GM12891 (cell line): Measurements from ENCODE around the gene AFF3. TPM values are rescaled to one million over a fixed set of nuclear protein-coding genes. Genes with fewer than 3 reads are reported as not detected.

Source experiments
- DNase-seq: peaks from one replicate; pipeline ENCODE4 v3.0.0; 2011; ENCODE audit warnings: low spot score; ENCODE audit not compliant: insufficient read length
- FAIRE-seq: peaks from 2 replicates; lab custom pipeline; 2011; peaks lifted over from hg19 to GRCh38; lab: Jason Lieb, UNC
- PAX5 ChIP-seq: IDR thresholded peaks from 2 replicates; pipeline ENCODE4 v1.6.1; 2011; ENCODE audit warnings: low read length, moderate library complexity, mild to moderate bottlenecking; ENCODE audit not compliant: insufficient read depth, severe bottlenecking
- POLR2A ChIP-seq: IDR thresholded peaks from 2 replicates; pipeline ENCODE4 v1.6.1; 2011; ENCODE audit warnings: low read depth, low read length, control low read depth
- POLR2AphosphoS5 ChIP-seq: IDR thresholded peaks from 2 replicates; pipeline ENCODE4 v1.6.1; 2011; ENCODE audit warnings: low read depth, low read length, control low read depth
- POU2F2 ChIP-seq: IDR thresholded peaks from 2 replicates; pipeline ENCODE4 v1.6.1; 2011; ENCODE audit warnings: low read depth, mild to moderate bottlenecking, control low read depth, low read length, moderate library complexity
- SPI1 ChIP-seq: IDR thresholded peaks from 2 replicates; pipeline ENCODE4 v1.6.1; 2011; ENCODE audit warnings: low read depth, low read length, control low read depth
- TAF1 ChIP-seq: IDR thresholded peaks from 2 replicates; pipeline ENCODE4 v1.6.1; 2011; ENCODE audit warnings: low read depth, low read length, control low read depth
- polyA plus RNA-seq: library from polyadenylated mRNA; unstranded; fragments of >200 nt; gene quantifications from one replicate; pipeline ENCODE4 v1.2.1, GENCODE V29; 2012; ENCODE audit warnings: low read depth, missing spikeins, inconsistent platforms; ENCODE audit not compliant: missing spikeins

Gene AFF3
- polyA plus RNA-seq: 5.9 TPM

- peak; percentile 99 for TF ChIP-seq SPI1
- TF ChIP-seq POLR2A: peak; percentile 86
- TF ChIP-seq TAF1: peak; percentile 67; the same call in 1 of the 2 replicates
- peak; percentile 68; the same call in 1 of the 2 replicates for TF ChIP-seq POU2F2
- peak; percentile 92 for TF ChIP-seq POLR2AphosphoS5
- TF ChIP-seq PAX5: peak; percentile 26
- peak; percentile 54 for DNase-seq
- peak; percentile 97 for FAIRE-seq
Measured at GRCh38 chr2:100142393-100142792, at the start of gene AFF3. Gene AFF3 (minus strand): TSS chr2:100142590. CDS start chr2:100104454, 38,136 bp downstream.

GRCh38 chr2:100189387-100189786, 47.0 kb upstream of the AFF3 start:
- FAIRE-seq: no peak
- TF ChIP-seq PAX5 (no peak), SPI1 (no peak), POLR2AphosphoS5 (no peak), TAF1 (no peak), POLR2A (no peak), POU2F2 (no peak)
- DNase-seq: no peak

GRCh38 chr2:100188326-100188725, 45.9 kb upstream of the AFF3 start:
- FAIRE-seq: no peak
- TF ChIP-seq POLR2AphosphoS5 (no peak), PAX5 (no peak), SPI1 (no peak)
- no peak for DNase-seq

- TF ChIP-seq POLR2A (no peak), POLR2AphosphoS5 (no peak), TAF1 (no peak), SPI1 (no peak), PAX5 (no peak), POU2F2 (no peak)
Measured at GRCh38 chr2:100186126-100186525, 43.7 kb upstream of the AFF3 start.

GRCh38 chr2:100185516-100185915, 43.1 kb upstream of the AFF3 start:
- TF ChIP-seq PAX5 (no peak), POLR2A (no peak), TAF1 (no peak), POU2F2 (no peak), POLR2AphosphoS5 (no peak), SPI1 (no peak)
- FAIRE-seq (no peak), DNase-seq (no peak)

More at GRCh38 chr2:100186126-100186525, 43.7 kb upstream of the AFF3 start:
- DNase-seq (no peak), FAIRE-seq (no peak)

GRCh38 chr2:100185105-100185504, 42.7 kb upstream of the AFF3 start:
- no peak for FAIRE-seq
- DNase-seq: no peak
- TF ChIP-seq POLR2A (no peak), POLR2AphosphoS5 (no peak)

- DNase-seq: no peak
- no peak for FAIRE-seq
- no peak for TF ChIP-seq POLR2A
- TF ChIP-seq TAF1: no peak
- no peak for TF ChIP-seq PAX5
- no peak for TF ChIP-seq SPI1
- no peak for TF ChIP-seq POU2F2
- no peak for TF ChIP-seq POLR2AphosphoS5
Measured at GRCh38 chr2:100184055-100184737, 41.8 kb upstream of the AFF3 start.

GRCh38 chr2:100182494-100183361, 40.3 kb upstream of the AFF3 start:
- FAIRE-seq: no peak
- DNase-seq: no peak
- no peak for TF ChIP-seq POLR2AphosphoS5
- TF ChIP-seq SPI1: no peak
- TF ChIP-seq PAX5: no peak
- TF ChIP-seq TAF1: no peak

- no peak for FAIRE-seq
- DNase-seq: no peak
- TF ChIP-seq POU2F2: no peak
- no peak for TF ChIP-seq POLR2A
- no peak for TF ChIP-seq SPI1
- no peak for TF ChIP-seq POLR2AphosphoS5
- TF ChIP-seq TAF1: no peak
- no peak for TF ChIP-seq PAX5
Measured at GRCh38 chr2:100180503-100180902, 38.1 kb upstream of the AFF3 start.

- TF ChIP-seq POLR2AphosphoS5: no peak
- TF ChIP-seq TAF1: no peak
- TF ChIP-seq POLR2A: no peak
- TF ChIP-seq SPI1: no peak
- no peak for TF ChIP-seq POU2F2
- TF ChIP-seq PAX5: no peak
- FAIRE-seq (no peak), DNase-seq (no peak)
Measured at GRCh38 chr2:100179806-100180205, 37.4 kb upstream of the AFF3 start.
